Natural killer cell (primary cell): Measurements from ENCODE around the gene CLDN10. TPM values are rescaled to one million over a fixed set of nuclear protein-coding genes. Genes with fewer than 3 reads are reported as not detected.

Experiments
- ATAC-seq, 3 donors: fragments of 150-1000 bp in 2 of 3; fragments of 200-7000 bp in 1 of 3; cut with Tn5 transposase; 1 replicate in 1 of 3; 2 replicates in 2 of 3; pipeline ENCODE4 v1.10.0; 2021; ENCODE audit warnings: mild to moderate bottlenecking in 2 of 3, moderate library complexity in 2 of 3
- DNase-seq, 2 donors: peaks; one replicate each; pipeline versions ENCODE4 v3.0.0 to v3.0.0-alpha.2; 2013 to 2021; ENCODE audit warnings: mixed read lengths in 1 of 2
- H3K27ac ChIP-seq: one replicate; pipeline ENCODE4 v1.5.1; 2013; ENCODE audit warnings: mild to moderate bottlenecking, low read length
- H3K27me3 ChIP-seq: one replicate; pipeline ENCODE4 v1.6.1; 2013; ENCODE audit warnings: low read length; ENCODE audit not compliant: control insufficient read depth, insufficient read depth
- H3K36me3 ChIP-seq: one replicate; pipeline ENCODE4 v1.6.1; 2013; ENCODE audit warnings: low read length; ENCODE audit not compliant: control insufficient read depth, insufficient read depth
- H3K4me1 ChIP-seq: one replicate; pipeline ENCODE4 v1.6.1; 2013; ENCODE audit warnings: low read length; ENCODE audit not compliant: control insufficient read depth, insufficient read depth
- H3K4me3 ChIP-seq: one replicate; pipeline ENCODE4 v1.5.1; 2013; ENCODE audit warnings: low read length
- H3K9me3 ChIP-seq: one replicate; pipeline ENCODE4 v1.6.1; 2013; ENCODE audit warnings: low read length; ENCODE audit not compliant: control insufficient read depth, insufficient read depth
- H3K27ac Mint-ChIP-seq, 2 donors: one replicate each; pipeline ENCODE4 v1.8.0; 2022; ENCODE audit warnings: mild to moderate bottlenecking in 2 of 2, mixed read lengths in 2 of 2, moderate library complexity in 1 of 2
- H3K27me3 Mint-ChIP-seq, 2 donors: one replicate each; pipeline ENCODE4 v1.8.0; 2022; ENCODE audit warnings: low read depth in 2 of 2, mixed read lengths in 2 of 2
- H3K36me3 Mint-ChIP-seq: one replicate; pipeline ENCODE4 v1.8.0; 2022; ENCODE audit warnings: mixed read lengths
- H3K4me1 Mint-ChIP-seq, 2 donors: one replicate each; pipeline ENCODE4 v1.8.0; 2022; ENCODE audit warnings: mixed read lengths in 2 of 2
- H3K4me3 Mint-ChIP-seq: one replicate; pipeline ENCODE4 v1.8.0; 2022; ENCODE audit warnings: mild to moderate bottlenecking, moderate library complexity, mixed read lengths
- H3K9me3 Mint-ChIP-seq, 2 donors: one replicate each; pipeline ENCODE4 v1.8.0; 2022; ENCODE audit warnings: mixed read lengths in 2 of 2
- WGBS: methylation state at CpG from one replicate; pipeline ENCODE4 v1.1.7; 2013; ENCODE audit warnings: missing lambda C conversion rate; ENCODE audit not compliant: insufficient coverage; 5-methylcytosine and 5-hydroxymethylcytosine counted together
- intact Hi-C: fragments of 100-400 bp; cut with micrococcal nuclease; formaldehyde crosslinking; loops from one replicate; pipeline ENCODE4 v1.14.2; 2022
- total RNA-seq, 4 donors: library from RNA; stranded (reverse); fragments of 120-200 nt in 1 of 4; gene quantifications; one replicate each; pipeline versions ENCODE4 v1.2.3 to v1.2.4, GENCODE V29; 2013 to 2022
- TF ChIP-seq, protein P1 (sequence below): fragments of 200-600 bp; IDR thresholded peaks from one replicate; pipeline ENCODE4 v1.8.0; 2022; ENCODE audit warnings: antibody characterized with exemption

The CLDN10 gene
- total RNA-seq, 3 donors from 2014 or later (not counting 1 experiment from before 2014, with no cell fraction given): not detected

DNA sequence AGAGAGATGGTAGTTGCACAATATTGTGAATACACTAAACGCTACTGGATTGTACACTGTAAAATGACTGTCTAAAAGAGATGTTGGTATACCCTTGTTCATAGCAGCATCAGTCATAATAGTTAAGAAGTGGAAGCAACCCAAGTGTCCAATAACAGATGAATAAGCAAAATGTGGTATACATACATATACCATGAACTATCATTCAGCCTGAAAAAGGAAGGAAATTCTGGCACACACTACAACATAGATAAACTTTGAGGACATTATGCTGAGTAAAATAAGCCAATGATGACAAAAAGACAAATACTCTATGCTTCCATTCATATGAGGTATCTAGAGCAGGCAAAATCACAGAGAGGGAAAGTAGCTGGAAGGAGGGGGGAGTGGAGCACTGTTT, 76.0 kb downstream of the CLDN10 start:
- H3K27me3 Mint-ChIP-seq: peaks cover 19 to 29% of the 10 kb centered on the region in 2 donors
- no peak overlapping the region for H3K27ac Mint-ChIP-seq
- no peak overlapping the region for H3K4me3 Mint-ChIP-seq
- Histone ChIP-seq H3K4me1 (no peaks in the 10 kb centered on the region), H3K36me3 (no peaks in the 10 kb centered on the region), H3K4me3 (no peak overlapping the region), H3K27me3 (no peaks in the 10 kb centered on the region), H3K27ac (no peak overlapping the region), H3K9me3 (no peaks in the 10 kb centered on the region)
- no peaks in the 10 kb centered on the region for H3K36me3 Mint-ChIP-seq
- ATAC-seq (no peak), DNase-seq (no peak)
- H3K4me1 Mint-ChIP-seq: no peaks in the 10 kb centered on the region
- WGBS: 80% methylated on average over 1 of the region's 1 CpG
- intact Hi-C loops: no loop called here
- no peaks in the 10 kb centered on the region for H3K9me3 Mint-ChIP-seq
- TF ChIP-seq, protein P1, sequence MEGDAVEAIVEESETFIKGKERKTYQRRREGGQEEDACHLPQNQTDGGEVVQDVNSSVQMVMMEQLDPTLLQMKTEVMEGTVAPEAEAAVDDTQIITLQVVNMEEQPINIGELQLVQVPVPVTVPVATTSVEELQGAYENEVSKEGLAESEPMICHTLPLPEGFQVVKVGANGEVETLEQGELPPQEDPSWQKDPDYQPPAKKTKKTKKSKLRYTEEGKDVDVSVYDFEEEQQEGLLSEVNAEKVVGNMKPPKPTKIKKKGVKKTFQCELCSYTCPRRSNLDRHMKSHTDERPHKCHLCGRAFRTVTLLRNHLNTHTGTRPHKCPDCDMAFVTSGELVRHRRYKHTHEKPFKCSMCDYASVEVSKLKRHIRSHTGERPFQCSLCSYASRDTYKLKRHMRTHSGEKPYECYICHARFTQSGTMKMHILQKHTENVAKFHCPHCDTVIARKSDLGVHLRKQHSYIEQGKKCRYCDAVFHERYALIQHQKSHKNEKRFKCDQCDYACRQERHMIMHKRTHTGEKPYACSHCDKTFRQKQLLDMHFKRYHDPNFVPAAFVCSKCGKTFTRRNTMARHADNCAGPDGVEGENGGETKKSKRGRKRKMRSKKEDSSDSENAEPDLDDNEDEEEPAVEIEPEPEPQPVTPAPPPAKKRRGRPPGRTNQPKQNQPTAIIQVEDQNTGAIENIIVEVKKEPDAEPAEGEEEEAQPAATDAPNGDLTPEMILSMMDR: no peak

DNA sequence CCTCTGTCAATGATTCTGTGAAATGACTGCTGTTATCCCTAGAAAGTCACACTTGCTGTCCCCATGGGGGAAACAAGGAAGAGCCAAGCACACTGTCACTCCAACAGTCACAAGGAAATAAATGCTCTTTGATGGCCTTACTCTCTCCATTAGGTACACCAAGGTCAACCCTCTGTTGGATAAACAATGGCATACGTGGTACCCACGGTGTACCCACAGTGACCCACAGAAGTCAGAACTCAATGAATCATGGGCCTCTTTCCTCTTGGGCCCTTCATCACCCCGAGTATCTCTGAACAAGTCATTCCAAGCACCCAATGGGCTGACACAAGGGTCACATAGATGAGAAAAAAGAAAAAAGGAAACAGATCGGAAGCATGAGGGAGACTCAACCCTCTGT, 76.6 kb downstream of the CLDN10 start:
- ATAC-seq (no peak), DNase-seq (no peak)
- Mint-ChIP-seq H3K4me3 (no peak overlapping the region), H3K36me3 (no peaks in the 10 kb centered on the region), H3K27ac (no peak overlapping the region), H3K27me3 (peaks cover 19 to 31% of the 10 kb centered on the region in 2 donors), H3K9me3 (no peaks in the 10 kb centered on the region), H3K4me1 (no peaks in the 10 kb centered on the region)
- no peak overlapping the region for H3K27ac ChIP-seq
- H3K36me3 ChIP-seq: no peaks in the 10 kb centered on the region
- no peaks in the 10 kb centered on the region for H3K9me3 ChIP-seq
- no peaks in the 10 kb centered on the region for H3K4me1 ChIP-seq
- no peaks in the 10 kb centered on the region for H3K27me3 ChIP-seq
- H3K4me3 ChIP-seq: no peak overlapping the region
- TF ChIP-seq, protein P1: no peak
- intact Hi-C loops: no loop called here
- WGBS: 71% methylated on average over 4 of the region's 4 CpGs

Other genes starting within 250 kb of the CLDN10 start
- not detected for gene DZIP1, start 92.0 kb downstream of the CLDN10 start, total RNA-seq
- 10 to 100 TPM; 26.5 to 38.1 (median 29.0) TPM for gene DNAJC3, start 124.4 kb downstream of the CLDN10 start, total RNA-seq